Measurements from ENCODE around the gene TAF3.

TAF3 gene

DNA sequence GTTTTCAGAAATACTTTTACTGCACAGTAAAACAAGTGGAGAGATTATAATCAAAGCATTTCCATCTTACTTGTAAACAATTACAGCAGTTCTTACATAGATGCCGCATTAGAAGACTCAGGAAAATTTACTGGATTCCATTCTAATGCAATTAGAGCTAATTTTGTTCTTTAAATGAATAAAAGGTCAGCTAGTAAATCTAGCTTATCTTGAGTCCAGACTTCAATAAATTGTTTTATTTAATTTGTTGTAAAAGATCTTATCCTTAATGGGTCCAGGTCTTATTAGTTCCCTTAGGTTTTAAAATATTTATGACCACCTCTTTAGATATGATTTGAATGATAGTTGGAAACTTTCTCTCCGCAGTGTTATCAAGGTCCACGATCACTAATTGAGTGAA is 166.0 kb downstream of the TAF3 start:
- Histone ChIP-seq H3K79me2 (ENCODE audit: insufficient read depth, low read length) (no peaks in the 10 kb centered on the region), H3K4me3 (ENCODE audit: insufficient read depth, low read length, poor library complexity, severe bottlenecking) (no peak overlapping the region), H2AFZ (ENCODE audit: low read depth, low read length, severe bottlenecking) (no peak overlapping the region), H4K20me1 (ENCODE audit: low read depth, low read length) (no peaks in the 10 kb centered on the region), H3K9ac (ENCODE audit: low read length) (no peak overlapping the region), H3K9me2 (replicated peaks; ENCODE audit: insufficient read depth, low read length) (no peaks in the 10 kb centered on the region), H3F3A (ENCODE audit: insufficient read depth) (no peaks in the 10 kb centered on the region), H3K27me3 (ENCODE audit: low read length) (no peaks in the 10 kb centered on the region), H3K27ac (ENCODE audit: low read depth, low read length) (no peak overlapping the region), H3K9me3 (ENCODE audit: insufficient read depth, low read length) (no peaks in the 10 kb centered on the region), H3K36me3 (ENCODE audit: low read length) (no peaks in the 10 kb centered on the region; the same call in 1 of the 2 replicates), H3K4me2 (ENCODE audit: low read depth, low read length, poor library complexity, severe bottlenecking) (no peak overlapping the region)
- TF ChIP-seq CTCF (IDR thresholded peaks at IDR 0.05; ENCODE audit: insufficient read depth, low read length, poor library complexity, severe bottlenecking) (no peak), EZH2phosphoT487 (conservative IDR thresholded peaks at IDR 0.05; ENCODE audit: low read length) (no peak)

- TF ChIP-seq EZH2phosphoT487 (conservative IDR thresholded peaks at IDR 0.05; ENCODE audit: low read length) (no peak), CTCF (IDR thresholded peaks at IDR 0.05; ENCODE audit: insufficient read depth, low read length, poor library complexity, severe bottlenecking) (no peak)
- Histone ChIP-seq H3K36me3 (ENCODE audit: low read length) (no peaks in the 10 kb centered on the region; the same call in 1 of the 2 replicates), H3K4me2 (ENCODE audit: low read depth, low read length, poor library complexity, severe bottlenecking) (no peak overlapping the region), H3K4me3 (ENCODE audit: insufficient read depth, low read length, poor library complexity, severe bottlenecking) (no peak overlapping the region), H2AFZ (ENCODE audit: low read depth, low read length, severe bottlenecking) (no peak overlapping the region), H4K20me1 (ENCODE audit: low read depth, low read length) (no peaks in the 10 kb centered on the region), H3K27me3 (ENCODE audit: low read length) (no peaks in the 10 kb centered on the region), H3K9ac (ENCODE audit: low read length) (no peak overlapping the region), H3K79me2 (ENCODE audit: insufficient read depth, low read length) (no peaks in the 10 kb centered on the region), H3K9me2 (replicated peaks; ENCODE audit: insufficient read depth, low read length) (no peaks in the 10 kb centered on the region), H3K27ac (ENCODE audit: low read depth, low read length) (no peak overlapping the region), H3K9me3 (ENCODE audit: insufficient read depth, low read length) (no peaks in the 10 kb centered on the region), H3F3A (ENCODE audit: insufficient read depth) (no peaks in the 10 kb centered on the region)
Observed at GRCh38 chr10:7984896-7985295, 166.6 kb downstream of the TAF3 start.

DNA sequence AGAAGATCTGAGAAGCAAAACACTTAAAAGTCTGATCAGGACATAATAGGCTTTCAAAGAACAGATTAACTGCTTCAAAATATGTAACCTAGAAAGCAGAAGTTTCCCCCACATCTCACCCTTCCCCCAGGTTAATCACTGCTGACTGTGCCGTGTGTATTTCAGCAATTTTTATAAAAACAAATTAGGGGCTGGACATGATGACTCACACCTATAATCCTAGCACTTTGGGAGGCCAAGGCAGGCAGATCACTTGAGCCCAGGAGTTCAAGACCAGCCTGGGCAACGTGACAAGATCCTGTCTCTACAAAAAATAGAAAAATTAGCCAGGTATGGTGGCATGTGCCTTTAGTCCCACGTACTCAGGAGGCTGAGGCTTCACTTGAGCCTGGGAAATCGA is 168.5 kb downstream of the TAF3 start:
- no peaks in the 10 kb centered on the region for H3F3A ChIP-seq (ENCODE audit: insufficient read depth)
- no peaks in the 10 kb centered on the region for H3K27me3 ChIP-seq (ENCODE audit: low read length)
- no peaks in the 10 kb centered on the region; the same call in 1 of the 2 replicates for H3K36me3 ChIP-seq (ENCODE audit: low read length)
- no peak overlapping the region for H3K9ac ChIP-seq (ENCODE audit: low read length)
- H4K20me1 ChIP-seq (ENCODE audit: low read depth, low read length), result no peaks in the 10 kb centered on the region
- H3K27ac ChIP-seq (ENCODE audit: low read depth, low read length), result no peak overlapping the region
- H3K4me2 ChIP-seq (ENCODE audit: low read depth, low read length, poor library complexity, severe bottlenecking), result no peak overlapping the region
- no peaks in the 10 kb centered on the region for H3K9me2 ChIP-seq (replicated peaks; ENCODE audit: insufficient read depth, low read length)
- H2AFZ ChIP-seq (ENCODE audit: low read depth, low read length, severe bottlenecking), result no peak overlapping the region
- H3K79me2 ChIP-seq (ENCODE audit: insufficient read depth, low read length), result no peaks in the 10 kb centered on the region
- no peak overlapping the region for H3K4me3 ChIP-seq (ENCODE audit: insufficient read depth, low read length, poor library complexity, severe bottlenecking)
- TF ChIP-seq CTCF (IDR thresholded peaks at IDR 0.05; ENCODE audit: insufficient read depth, low read length, poor library complexity, severe bottlenecking) (no peak), EZH2phosphoT487 (conservative IDR thresholded peaks at IDR 0.05; ENCODE audit: low read length) (no peak)
- H3K9me3 ChIP-seq (ENCODE audit: insufficient read depth, low read length), result no peaks in the 10 kb centered on the region

Data from SU-DHL-6 (cell line).